Nephron (organoid): Measurements from ENCODE around the gene MMP25.

Experiments
- H3K27ac Mint-ChIP-seq, 3 experiments: 2 replicates each; pipeline ENCODE4 v1.8.0; 2020; ENCODE audit warnings: mixed read lengths in 3 of 3, mild to moderate bottlenecking in 2 of 3, moderate library complexity in 1 of 3
- H3K27me3 Mint-ChIP-seq: 2 replicates; pipeline ENCODE4 v1.8.0; 2021; ENCODE audit warnings: low read depth, mild to moderate bottlenecking, moderate library complexity, mixed read lengths
- H3K36me3 Mint-ChIP-seq: 2 replicates; pipeline ENCODE4 v1.8.0; 2020; ENCODE audit warnings: low read depth, mixed read lengths
- H3K4me1 Mint-ChIP-seq: 2 replicates; pipeline ENCODE4 v1.8.0; 2020; ENCODE audit warnings: mixed read lengths
- H3K4me3 Mint-ChIP-seq, 3 experiments: 2 replicates each; pipeline ENCODE4 v1.8.0; 2020; ENCODE audit warnings: mild to moderate bottlenecking in 3 of 3, mixed read lengths in 3 of 3, moderate library complexity in 2 of 3
- H3K9me3 Mint-ChIP-seq: 2 replicates; pipeline ENCODE4 v1.8.0; 2020; ENCODE audit warnings: mixed read lengths
- CTCF ChIP-seq, 3 experiments: fragments of 200-600 bp; sonication (generic); IDR thresholded peaks; one replicate each; pipeline ENCODE4 v1.5.0; 2021; ENCODE audit warnings: antibody characterized with exemption in 3 of 3; ENCODE audit not compliant: unreplicated experiment in 3 of 3

The MMP25 gene

GRCh38 chr16:3022684-3023414 is 23.5 kb upstream of the MMP25 start:
- Mint-ChIP-seq H3K27ac (peak overlapping the region; percentile 85 to 96 (median 87)), H3K27me3 (peaks cover 27% of the 10 kb centered on the region), H3K9me3 (no peaks in the 10 kb centered on the region), H3K4me1 (peaks cover 33% of the 10 kb centered on the region), H3K4me3 (peak overlapping the region; percentile 90 to 92 (median 92)), H3K36me3 (peaks cover 12% of the 10 kb centered on the region)
- no peak for TF ChIP-seq CTCF (IDR thresholded peaks at IDR 0.05; ENCODE audit: unreplicated experiment in 3 of 3)

GRCh38 chr16:3023415-3023668 is 23.0 kb upstream of the MMP25 start:
- peaks cover 33% of the 10 kb centered on the region for H3K4me1 Mint-ChIP-seq
- peaks cover 12% of the 10 kb centered on the region for H3K36me3 Mint-ChIP-seq
- H3K4me3 Mint-ChIP-seq: peak overlapping the region; percentile 90 to 92 (median 92)
- peaks cover 22% of the 10 kb centered on the region for H3K27me3 Mint-ChIP-seq
- H3K27ac Mint-ChIP-seq: peak overlapping the region; percentile 85 to 96 (median 87)
- TF ChIP-seq CTCF (IDR thresholded peaks at IDR 0.05; ENCODE audit: unreplicated experiment in 3 of 3): no peak
- no peaks in the 10 kb centered on the region for H3K9me3 Mint-ChIP-seq

GRCh38 chr16:3023669-3024478 is 22.5 kb upstream of the MMP25 start, which contains the start of the genes HCFC1R1 and THOC6:
Gene HCFC1R1, minus strand, starts transcription at chr16:3023942. Its CDS starts 1 bp downstream, at chr16:3023941.
Gene THOC6, plus strand, starts transcription at chr16:3024035. Its CDS starts 292 bp downstream, at chr16:3024327.
- Mint-ChIP-seq H3K27me3 (peaks cover 17% of the 10 kb centered on the region), H3K4me3 (peak within 1 kb of the TSS; percentile 90 to 92 (median 92)), H3K36me3 (peaks cover 12% of the 10 kb centered on the region), H3K9me3 (no peaks in the 10 kb centered on the region), H3K27ac (peak within 1 kb of the TSS; percentile 85 to 96 (median 94)), H3K4me1 (peaks cover 33% of the 10 kb centered on the region)
- TF ChIP-seq CTCF (IDR thresholded peaks at IDR 0.05; ENCODE audit: unreplicated experiment in 3 of 3): no peak

GRCh38 chr16:3025032-3026002 is 21.0 kb upstream of the MMP25 start:
- Mint-ChIP-seq H3K27ac (no peak overlapping the region), H3K4me3 (peak overlapping the region; percentile 60 to 73 (median 65)), H3K4me1 (peaks cover 33% of the 10 kb centered on the region), H3K36me3 (peaks cover 12% of the 10 kb centered on the region), H3K27me3 (peaks cover 16% of the 10 kb centered on the region), H3K9me3 (no peaks in the 10 kb centered on the region)
- TF ChIP-seq CTCF (IDR thresholded peaks at IDR 0.05; ENCODE audit: unreplicated experiment in 3 of 3): no peak

- Mint-ChIP-seq H3K4me1 (peaks cover 33% of the 10 kb centered on the region), H3K36me3 (peaks cover 12% of the 10 kb centered on the region), H3K27me3 (peaks cover 18% of the 10 kb centered on the region), H3K4me3 (peak overlapping the region; percentile 40 to 73 (median 65)), H3K9me3 (no peaks in the 10 kb centered on the region), H3K27ac (no peak overlapping the region)
- no peak for TF ChIP-seq CTCF (IDR thresholded peaks at IDR 0.05; ENCODE audit: unreplicated experiment in 3 of 3)
These were observed 20.4 kb upstream of the MMP25 start for GRCh38 chr16:3026003-3026378.
